Mesenteric fat pad (tissue), 1 donor: Measurements from ENCODE around the gene HDAC4. TPM values are rescaled to one million over a fixed set of nuclear protein-coding genes. Genes with fewer than 3 reads are reported as not detected.

ENCODE experiments used
- DNase-seq: peaks from one replicate; pipeline ENCODE4 v3.0.0-alpha.2; 2020; ENCODE audit warnings: low spot score
- total RNA-seq: library from RNA; stranded (reverse); fragmentation: NEBNext Ultra II Directional; extraction: Animal tissue kit (Norgen Biotek cat#: 25700); gene quantifications from one replicate; pipeline ENCODE4 v1.2.1, GENCODE V29; 2021
- donor health status: DM: yes; HTN: yes; CAD: no.

Gene HDAC4
- total RNA-seq, 1 donor from 2014 or later: 44.9 TPM

- DNase-seq: no peak
Measured at GRCh38 chr2:239385096-239386000, 15.5 kb downstream of the HDAC4 start.

DNA sequence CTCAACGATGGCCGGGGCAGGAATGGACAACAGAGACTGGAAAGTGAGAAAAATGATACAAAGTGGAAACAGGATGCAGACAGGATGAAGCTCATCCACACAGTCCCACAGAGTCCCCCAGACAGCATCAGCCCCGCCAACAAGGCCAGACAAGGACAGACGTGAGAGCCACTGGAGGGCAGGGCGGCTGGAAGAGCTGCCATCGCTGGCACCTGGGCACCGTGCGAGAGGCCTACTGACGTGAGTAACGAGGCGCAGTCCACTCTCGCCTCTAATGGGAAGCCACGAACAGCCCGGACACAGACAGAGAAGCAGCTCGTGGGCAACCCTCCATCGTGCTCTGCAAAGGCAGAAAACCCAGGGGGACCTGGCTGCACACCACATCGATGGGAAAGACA lies 17.1 kb downstream of the HDAC4 start:
- no peak for DNase-seq

GRCh38 chr2:239383036-239383758 lies 17.6 kb downstream of the HDAC4 start:
- DNase-seq: no peak

DNA sequence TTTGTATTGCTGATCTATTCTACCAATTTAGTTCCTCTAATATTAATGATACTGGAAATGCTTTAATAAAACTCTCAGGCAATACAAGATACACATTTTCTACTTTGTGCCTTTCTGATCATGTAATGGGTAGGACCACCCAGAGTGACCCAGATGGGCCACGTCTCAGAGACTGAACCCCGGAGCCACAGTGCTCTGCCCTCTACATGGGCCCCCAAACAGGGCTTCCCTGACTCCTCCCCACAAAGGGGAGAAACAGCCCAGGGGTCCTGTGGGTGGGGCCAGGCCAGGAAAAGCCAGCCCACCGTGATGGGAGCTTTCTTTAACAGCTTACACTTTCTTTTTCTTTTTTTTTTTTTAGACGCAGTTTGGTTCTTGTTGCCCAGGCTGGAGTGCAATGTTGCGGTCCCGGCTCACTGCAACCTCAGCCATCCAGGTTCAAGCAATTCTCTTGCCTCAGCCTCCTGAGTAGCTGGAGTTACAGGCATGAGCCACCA lies 18.4 kb downstream of the HDAC4 start:
- DNase-seq: no peak

DNA sequence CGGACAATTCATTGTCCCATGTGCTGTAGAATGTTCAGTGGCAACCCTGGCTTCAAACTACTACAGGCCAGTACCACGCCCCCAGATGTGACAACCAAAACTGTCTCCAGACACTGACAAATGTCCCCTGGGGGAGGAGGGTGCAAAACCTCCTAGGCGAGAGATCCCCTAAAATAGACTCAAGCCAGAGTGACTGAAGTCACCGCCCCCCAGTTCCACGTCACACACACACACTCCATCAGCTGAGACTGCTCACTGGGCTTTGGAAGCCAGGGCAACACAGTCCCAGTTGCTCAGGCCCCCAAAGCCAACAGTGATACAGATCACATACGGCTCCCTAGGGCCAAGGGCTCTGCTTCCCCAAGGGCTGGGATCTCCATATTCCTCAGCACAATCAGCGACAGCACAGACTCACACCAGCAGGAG lies 19.1 kb downstream of the HDAC4 start:
- peak; percentile 41 for DNase-seq

- peak; percentile 64 for DNase-seq
Measured at GRCh38 chr2:239380831-239381708, 19.8 kb downstream of the HDAC4 start.

DNA sequence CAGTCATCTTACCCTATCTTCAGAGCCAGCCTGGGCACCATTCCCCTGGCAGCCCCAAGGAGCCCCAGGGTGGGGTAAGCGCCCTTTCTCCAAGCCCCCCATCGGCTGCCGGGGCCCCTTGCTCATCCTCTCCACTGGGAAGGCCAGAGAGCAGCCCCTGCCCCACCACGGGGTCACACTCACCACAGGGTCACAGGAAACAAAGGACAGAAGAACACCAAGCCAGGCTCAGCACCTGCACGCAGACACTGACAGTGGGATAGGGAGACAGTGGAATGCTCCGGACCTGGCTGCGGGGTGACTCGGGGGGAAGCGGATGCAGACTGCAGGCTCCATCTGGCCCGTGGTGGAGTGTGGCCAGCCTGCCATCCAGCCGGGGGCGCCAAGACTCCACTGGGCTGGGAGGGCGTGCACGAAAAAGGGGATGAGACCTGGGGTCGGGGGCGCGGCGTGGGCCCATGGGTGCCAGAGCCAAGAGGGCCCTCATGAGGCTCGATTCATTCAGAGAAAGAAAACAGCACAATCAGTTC lies 21.1 kb downstream of the HDAC4 start:
- peak; percentile 78 for DNase-seq

- DNase-seq: peak; percentile 77
Measured at GRCh38 chr2:239378918-239379640, 21.7 kb downstream of the HDAC4 start.

- DNase-seq: peak; percentile 83
Measured at GRCh38 chr2:239378021-239378917, 22.6 kb downstream of the HDAC4 start.

DNA sequence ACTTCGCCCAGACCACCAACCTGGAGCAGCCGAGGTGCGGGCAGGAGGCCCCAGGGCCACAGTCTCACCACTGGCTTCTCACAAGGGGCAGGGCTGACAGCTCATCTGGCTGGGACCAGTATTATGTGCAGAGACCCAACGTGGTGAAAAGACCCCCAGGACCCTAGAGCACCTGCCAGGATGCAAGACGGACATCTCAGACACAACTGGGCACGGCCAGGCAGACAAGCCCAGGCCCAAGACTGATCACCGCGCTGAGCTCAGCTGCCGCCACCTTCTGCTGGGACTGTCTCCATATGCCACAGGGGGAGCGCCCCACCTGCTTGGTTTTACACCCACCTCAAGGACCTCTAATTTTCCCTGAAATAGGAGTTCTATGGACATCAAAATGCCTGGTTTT lies 23.2 kb downstream of the HDAC4 start:
- peak; percentile 88 for DNase-seq

- peak; percentile 82 for DNase-seq
Measured at GRCh38 chr2:239376942-239377531, 23.8 kb downstream of the HDAC4 start.

DNA sequence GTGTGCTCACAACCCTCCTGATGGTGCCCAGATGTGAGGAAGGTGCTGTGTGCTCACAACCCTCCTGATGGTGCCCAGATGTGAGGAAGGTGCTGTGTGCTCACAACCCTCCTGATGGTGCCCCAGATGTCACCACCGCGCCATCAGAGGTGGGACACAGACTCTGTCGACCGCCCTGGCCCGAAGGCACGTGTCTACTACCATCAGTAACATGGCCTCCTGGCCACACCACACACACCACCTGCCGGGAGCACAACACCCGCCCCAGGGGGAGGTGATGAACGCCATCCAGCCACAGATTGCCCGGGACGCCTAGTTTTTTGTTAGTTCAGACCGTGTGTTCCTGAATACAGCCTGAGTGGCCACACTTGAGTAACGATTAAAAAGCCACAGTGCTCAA lies 24.5 kb downstream of the HDAC4 start:
- DNase-seq: peak; percentile 87

DNA sequence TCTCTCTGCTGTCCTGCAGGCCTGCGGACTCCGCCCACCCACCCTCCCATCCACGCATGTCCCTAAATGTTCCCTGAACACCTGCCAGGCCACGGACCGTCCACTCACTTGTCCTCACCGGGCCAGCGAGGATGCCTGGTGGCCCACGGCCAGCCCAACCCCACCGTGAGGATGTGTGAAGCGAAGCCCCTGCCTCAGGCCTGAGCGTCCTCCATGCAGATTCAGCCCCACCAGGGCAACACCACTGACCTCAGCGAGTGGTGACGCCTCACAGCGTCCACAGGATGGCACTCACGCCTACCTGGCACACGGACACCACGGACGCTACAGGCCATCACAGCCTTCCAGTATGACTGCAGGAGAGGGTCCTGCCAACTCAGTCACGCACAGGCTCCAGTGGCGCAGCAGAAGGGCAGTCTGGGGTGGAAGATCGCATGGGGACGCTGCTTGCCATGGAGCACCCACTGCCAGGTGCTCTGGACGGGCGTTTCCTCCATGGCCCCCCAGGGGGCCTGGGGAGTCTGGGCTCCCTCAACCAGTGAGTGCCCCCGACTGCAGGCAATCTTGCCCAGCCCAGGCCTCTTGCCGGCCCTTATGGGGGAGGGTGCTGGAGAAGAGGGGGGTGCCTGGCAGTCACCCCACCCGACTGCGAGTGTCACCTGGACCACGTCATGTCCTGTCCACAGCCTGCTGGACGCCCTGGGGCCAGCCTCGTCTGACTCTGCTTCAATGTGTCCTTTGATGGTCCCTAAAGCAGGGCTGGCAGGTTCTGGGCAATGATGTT lies 25.4 kb downstream of the HDAC4 start:
- peak; percentile 87 for DNase-seq

DNA sequence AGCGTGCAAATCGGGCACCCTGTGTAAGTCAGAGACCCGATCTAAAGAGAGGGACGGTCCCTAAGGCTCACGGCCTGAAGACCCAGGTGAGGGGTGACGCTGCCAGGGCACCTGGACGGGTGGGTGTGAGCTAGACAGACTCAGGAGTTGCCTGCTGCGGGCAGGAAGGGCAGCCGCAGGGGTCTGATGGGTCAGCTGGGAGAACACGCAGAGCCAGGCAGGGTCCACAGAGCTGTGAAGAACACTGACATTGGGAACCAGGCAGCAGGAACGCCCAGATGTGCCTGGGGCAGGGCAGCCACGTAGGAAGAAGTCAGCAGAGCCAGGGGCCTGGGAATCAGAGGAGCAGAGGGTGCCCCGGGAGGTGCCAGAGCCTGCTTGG lies 25.9 kb downstream of the HDAC4 start:
- peak; percentile 86 for DNase-seq

DNA sequence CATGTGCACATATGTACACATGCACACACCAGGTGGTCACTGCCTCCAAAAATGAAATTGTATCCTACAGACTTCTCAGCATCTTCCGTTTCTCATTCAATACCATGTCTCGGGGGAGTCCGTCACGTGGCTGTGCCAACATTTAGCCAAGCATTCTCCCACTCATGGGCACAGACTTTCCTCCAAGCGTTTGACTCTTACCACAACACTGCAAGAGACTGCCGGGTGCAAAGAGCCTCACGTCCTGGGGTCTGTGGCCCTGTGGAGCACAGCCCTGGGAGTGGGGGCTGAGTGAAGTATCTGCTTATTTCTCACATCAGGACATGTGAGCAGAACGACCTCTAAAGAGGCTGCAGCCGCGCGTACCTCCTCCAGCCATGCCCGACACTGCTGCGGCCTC lies 28.0 kb downstream of the HDAC4 start:
- DNase-seq: peak; percentile 47

DNA sequence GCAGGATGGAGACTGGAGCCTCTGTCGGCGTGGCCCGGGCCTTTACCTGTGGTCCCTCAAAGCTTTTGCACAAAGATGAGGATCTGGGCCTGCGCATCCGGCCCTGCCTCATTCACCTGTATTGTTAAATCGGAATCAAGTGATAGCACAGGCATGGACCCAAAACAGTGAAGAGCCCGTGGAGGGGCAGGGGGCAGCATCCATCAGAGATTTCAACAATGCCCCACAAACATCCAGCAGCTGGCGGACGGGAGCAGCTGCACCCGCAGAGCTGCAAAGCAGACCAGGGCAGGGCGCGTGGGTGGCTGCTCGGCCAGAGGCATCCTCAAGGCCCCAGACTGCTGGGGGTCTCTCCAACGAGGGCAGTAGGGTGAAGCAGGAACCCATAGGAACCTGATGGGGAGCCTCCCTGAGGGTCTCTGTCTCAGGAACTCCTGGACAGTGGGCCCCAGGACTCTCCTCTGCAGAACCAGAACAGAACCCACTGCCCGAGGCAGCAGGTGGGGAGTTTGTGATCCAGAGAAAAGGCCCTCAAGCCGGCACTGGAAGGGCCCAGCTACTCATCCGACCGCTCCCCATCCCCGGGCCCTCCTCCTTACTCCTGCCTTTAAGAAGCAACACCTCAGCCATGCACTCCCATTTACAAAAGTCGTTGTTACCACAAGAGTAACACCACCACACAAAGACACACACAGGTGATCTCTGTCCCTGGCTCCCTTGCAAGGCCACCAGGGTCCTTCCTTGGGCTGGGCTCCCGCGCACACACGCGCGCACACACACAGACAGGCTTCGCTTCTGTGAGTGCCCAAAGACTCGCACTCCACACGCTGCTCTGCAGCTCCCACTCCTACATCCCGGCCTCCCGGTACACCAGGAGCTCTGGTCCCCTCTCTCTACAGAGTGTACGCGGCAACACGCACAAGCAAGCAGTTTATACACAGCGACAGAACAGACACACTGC lies 28.8 kb downstream of the HDAC4 start:
- DNase-seq: peak; percentile 85
